Hematopoietic multipotent progenitor cell treated with erythropoietin and hydrocortisone succinate and interleukin-3 and kit ligand, for 4 days (in vitro differentiated cells): Measurements from ENCODE around the gene NFE2L1.
"Not testable (repeated sequence)": the region's sequence is repeated elsewhere in the genome, so short reads cannot be mapped to it uniquely, and the experiment has no call there.

Experiments used
- DNase-seq: peaks from one replicate; pipeline ENCODE4 v3.0.0-alpha.2; 2015

NFE2L1 gene

GRCh38 chr17:48048384-48049126 is 396 bp downstream of the NFE2L1 start:
- peak; percentile 95 for DNase-seq

DNA sequence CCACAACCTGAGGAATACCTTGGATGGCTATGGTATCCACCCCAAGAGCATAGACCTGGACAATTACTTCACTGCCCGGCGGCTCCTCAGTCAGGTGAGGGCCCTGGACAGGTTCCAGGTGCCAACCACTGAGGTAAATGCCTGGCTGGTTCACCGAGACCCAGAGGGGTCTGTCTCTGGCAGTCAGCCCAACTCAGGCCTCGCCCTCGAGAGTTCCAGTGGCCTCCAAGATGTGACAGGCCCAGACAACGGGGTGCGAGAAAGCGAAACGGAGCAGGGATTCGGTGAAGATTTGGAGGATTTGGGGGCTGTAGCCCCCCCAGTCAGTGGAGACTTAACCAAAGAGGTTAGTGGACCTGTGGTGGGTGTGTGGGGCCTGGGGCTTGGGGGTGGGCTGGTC is 3.1 kb downstream of the NFE2L1 start:
- no peak for DNase-seq

DNA sequence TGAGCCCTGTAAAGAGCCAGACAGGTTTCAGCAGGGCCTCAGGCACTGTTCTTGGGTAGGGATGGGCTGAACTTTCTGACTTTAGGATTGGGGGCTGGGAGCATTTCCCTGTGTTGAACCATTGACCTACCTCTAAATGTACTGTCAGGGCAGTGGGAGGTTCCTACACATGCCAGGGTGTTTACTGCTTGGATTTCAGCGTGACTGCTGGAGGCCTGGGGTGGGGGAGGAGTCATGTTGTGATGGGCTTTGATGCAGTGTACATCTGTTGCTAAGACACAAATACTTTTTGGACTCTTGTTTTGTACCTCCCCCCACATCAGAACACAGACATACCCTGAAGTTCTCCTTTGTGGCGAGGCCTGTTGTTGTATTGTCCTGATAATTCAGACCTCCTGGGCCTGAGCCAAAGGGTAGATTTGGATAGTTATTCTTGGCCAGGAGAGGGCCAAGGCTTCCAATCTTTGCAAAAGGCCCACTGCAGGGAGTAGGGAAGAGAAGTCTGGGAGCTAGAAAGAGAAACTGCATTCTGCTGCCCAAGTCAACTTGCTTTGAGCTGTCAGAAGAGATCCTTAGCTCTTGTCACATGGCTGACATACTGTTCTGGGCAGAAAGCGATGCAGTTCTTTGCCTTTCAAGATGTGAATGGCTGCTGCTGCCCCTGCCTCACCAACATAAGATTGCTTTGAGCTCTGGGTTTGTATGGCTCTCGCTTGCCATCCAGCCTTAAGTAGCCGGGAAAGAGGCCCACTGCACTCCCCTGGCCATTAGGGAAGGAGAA is 3.7 kb downstream of the NFE2L1 start:
- peak; percentile 96 for DNase-seq

DNA sequence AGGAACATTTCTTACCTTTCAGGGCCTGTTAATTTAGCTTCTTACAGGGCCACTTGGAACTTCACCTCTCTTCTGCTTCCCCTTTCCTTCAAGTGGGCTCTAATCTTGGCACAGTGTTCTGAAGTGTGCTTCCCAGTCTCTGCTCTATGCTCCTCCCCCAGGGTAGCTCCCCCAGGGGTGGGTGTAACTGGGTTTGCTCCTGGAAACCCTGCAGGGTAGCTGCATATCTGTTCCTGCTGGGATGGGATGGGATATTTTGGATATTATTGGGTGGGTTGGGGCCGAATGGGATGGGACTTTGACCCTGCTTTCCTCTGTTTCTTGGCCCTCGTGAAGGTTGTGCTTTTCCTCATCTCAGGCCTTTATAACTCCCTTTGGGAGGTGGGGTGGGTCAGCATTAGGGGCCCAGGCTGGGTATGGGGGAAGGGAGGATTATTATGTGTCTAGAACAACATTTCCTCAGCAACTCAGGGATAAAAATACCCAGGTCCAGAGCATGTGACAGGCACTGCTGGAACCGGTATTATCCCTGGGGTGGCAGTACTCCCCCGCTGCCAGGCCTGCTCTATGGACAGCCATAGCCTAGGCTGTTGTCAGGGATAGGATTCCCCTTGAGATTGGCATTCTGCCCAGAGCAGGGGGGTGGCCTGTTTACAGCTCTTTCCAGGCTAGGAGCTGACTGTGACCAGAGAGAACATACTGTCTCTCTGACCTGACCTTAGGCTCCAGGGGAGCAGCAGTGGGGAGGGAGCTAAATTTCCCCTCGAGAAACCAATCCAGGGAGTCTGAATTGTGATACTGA is 5.0 kb downstream of the NFE2L1 start:
- peak; percentile 60 for DNase-seq

- DNase-seq, result no peak
These were observed 5.6 kb downstream of the NFE2L1 start for GRCh38 chr17:48053758-48054237.

DNA sequence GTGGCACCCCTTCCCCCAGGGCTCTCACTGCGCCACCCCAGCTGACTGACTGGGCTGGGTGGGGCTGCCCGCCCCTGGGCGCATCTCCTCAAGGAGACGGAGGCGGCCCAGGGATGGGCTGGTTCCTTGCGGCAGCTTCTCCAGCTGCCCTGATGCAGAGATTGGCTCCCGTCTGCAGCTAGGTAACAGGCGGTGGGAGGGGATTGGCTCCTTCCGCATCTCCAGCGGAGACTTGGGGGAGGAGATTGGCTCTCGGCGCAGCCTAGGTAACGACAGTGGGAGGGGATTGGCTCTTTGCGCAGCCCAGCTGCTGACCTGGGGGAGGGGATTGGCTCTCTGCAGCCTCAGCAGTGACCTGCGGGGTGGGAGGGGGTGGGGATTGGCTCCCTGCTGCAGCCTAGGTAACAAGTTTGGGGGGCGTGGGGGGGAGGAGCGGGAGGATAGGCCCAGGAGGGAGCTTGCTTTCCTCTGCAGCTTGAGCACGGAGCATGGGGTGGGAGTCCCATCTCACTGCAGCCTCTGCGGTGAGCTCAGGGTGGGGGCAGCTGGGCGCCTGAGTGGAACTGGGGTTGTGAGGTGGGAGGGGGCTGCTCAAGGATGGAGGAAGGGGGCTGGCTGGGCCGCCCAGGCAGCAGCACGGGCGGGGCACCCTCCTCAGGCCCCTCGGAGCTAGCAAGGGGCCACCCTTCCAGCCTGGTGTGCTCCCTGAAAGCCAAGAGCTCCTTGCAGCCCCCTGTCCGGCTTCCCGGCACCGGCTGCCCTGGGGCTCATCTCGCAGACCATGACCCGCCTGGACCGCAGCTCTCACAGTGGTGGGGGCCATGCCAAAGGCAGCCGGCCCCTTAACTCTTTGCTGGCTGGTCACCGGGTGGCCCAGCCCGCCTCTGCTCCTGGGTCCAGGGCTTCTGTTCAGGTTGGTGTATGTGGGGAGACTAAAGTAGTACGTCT is 6.4 kb downstream of the NFE2L1 start:
- no peak for DNase-seq

DNA sequence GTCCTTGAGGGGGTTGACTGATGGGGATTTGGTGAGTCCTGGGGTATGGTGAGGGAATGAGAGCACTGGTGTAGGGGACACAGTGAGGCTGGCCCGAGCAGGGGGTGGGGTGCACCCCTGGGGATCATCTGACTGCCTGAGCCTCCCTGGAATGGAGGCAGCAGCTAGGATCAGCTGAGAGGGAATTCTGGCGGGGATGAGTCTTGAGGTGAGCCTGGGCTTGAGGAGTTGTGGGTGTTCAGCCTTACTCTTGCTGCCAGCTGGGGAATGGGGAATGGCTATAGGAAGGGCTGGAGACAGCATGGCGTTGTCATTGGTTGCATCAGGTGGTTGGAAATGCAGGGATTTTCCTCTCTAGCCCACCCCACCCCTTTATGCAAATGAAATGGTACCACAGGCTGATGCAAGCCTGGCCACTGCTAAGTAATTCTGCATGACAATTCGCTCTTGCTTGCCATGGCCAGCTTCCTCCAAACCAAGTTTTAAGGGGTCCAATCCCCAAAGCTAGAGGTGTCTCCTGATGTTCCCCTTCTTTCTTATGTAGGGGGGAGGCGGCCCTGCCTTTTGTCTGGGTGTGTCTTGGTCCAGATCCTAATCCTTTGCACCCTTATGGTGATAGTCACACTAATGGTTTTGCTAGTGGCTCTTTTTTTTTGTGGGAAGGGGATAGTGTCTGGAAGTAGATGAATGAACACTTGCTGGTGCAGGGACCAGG is 7.5 kb downstream of the NFE2L1 start:
- DNase-seq, result no peak

DNA sequence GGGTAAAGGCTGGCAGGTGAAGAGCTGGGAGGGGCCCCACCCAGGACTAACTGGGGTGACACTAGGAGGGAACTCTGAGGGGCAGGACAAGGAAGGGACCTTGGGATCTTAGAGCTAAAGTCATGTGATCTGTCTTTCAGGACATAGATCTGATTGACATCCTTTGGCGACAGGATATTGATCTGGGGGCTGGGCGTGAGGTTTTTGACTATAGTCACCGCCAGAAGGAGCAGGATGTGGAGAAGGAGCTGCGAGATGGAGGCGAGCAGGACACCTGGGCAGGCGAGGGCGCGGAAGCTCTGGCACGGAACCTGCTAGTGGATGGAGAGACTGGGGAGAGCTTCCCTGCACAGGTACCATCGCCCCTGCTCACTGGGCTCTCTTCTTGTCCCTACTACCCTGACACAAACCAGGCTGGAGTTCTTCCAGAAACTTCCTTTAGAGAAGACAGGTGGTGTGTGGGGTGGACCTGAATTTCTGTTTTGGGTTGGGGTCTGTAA is 8.1 kb downstream of the NFE2L1 start:
- no peak for DNase-seq

DNA sequence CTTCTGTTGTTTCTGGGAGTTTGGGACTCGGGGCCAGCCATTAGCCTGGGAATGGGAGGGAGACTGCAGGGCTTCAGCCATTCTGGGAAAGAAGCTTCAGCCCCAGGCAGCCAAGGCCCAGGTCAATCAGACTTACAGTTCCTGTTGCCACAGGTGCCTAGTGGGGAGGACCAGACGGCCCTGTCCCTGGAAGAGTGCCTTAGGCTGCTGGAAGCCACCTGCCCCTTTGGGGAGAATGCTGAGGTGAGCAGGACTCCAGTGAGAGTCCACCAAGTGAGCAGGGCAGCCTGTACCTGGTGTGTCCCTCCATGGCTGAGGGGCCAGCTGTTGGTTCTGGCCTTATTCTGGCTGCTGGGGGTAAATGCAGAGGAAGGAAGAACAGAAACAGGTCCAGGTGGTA is 8.7 kb downstream of the NFE2L1 start:
- DNase-seq, result no peak

DNA sequence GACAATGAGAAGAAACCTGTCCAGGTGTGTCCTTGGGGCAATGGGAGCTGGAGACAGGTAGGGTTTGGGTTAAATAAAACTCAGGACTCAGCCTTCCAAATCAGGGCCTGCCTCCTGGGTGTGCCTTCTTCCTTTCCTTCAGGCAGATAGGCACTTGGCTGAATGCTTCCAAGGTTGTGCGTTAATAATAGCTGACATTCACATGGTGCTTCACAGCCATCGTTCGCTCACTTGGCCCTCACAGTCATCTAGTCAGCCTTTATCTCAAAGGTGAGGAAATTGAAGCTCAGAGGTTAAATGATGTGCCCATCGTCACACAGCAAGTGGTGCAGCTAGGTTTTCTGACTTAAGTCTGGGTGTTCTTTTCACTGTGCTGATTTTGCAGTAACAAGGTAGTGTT is 9.5 kb downstream of the NFE2L1 start:
- DNase-seq, result no peak

DNA sequence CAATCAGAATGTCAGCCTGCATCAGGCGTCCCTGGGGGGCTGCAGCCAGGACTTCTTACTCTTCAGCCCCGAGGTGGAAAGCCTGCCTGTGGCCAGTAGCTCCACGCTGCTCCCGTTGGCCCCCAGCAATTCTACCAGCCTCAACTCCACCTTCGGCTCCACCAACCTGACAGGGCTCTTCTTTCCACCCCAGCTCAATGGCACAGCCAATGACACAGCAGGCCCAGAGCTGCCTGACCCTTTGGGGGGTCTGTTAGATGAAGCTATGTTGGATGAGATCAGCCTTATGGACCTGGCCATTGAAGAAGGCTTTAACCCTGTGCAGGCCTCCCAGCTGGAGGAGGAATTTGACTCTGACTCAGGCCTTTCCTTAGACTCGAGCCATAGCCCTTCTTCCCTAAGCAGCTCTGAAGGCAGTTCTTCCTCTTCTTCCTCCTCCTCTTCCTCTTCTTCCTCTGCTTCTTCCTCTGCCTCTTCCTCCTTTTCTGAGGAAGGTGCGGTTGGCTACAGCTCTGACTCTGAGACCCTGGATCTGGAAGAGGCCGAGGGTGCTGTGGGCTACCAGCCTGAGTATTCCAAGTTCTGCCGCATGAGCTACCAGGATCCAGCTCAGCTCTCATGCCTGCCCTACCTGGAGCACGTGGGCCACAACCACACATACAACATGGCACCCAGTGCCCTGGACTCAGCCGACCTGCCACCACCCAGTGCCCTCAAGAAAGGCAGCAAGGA is 10.4 kb downstream of the NFE2L1 start:
- DNase-seq, result no peak

- no peak for DNase-seq
These were observed 11.0 kb downstream of the NFE2L1 start for GRCh38 chr17:48059125-48059668.

- DNase-seq, result no peak
These were observed 12.1 kb downstream of the NFE2L1 start for GRCh38 chr17:48060249-48060648.

DNA sequence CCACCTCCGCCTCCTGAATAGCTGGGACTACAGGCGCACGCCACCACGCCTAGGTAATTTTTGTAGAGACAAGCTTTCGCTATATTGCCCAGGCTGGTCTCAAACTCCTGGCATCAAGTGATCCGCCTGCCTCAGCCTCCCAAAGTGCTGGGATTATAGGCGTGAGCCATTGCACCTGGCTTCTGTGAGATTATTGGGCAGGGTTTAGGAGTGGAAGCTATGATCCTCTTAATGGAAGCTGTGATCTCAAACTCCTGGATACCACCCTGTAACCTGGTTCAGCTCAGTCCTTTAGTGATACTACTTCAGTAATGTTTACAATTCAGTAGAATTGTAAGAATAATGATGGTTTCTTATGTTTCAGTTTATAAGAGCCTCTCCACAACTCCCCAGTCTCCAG is 14.1 kb downstream of the NFE2L1 start:
- no peak for DNase-seq

DNA sequence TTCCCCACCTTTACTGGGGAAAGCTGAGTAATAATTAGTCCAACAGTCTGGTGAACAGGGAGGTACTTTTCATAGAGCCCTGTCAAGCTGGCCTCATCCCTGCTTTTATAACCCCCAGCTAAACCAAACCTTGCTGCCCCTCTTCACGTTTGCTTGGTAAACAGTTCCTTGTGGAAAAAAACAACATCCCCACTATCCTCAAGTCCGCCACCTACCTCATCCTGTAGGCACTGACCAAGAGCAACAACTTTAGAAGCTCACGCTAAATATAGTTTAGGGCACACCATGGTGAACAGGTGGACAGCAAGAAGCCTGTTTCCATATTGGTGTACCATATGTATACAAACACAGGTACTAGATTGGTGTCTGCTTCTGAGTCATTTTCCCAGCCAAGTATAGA is 16.5 kb downstream of the NFE2L1 start:
- DNase-seq, result no peak

GRCh38 chr17:48066192-48066591 is 18.0 kb downstream of the NFE2L1 start:
- DNase-seq, result no peak

DNA sequence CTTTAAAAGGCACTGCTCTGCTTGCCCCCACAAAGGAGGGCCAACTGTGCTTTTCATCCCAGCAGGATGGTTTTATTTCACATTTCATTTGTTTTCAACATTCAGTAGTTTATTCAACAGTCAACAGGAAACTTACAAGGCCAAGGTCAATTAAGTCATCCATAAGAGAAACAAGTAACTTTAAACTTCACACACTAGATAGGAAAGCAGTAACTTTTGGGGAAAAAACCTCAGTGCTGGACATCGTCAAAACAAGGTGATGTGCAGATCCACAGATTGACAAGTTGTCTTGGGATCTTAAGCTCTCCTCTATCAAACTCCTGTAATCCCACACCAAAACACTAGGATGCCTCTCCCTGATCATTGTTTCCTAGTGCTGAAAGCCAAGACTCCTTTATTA is 18.5 kb downstream of the NFE2L1 start:
- DNase-seq, result no peak

DNA sequence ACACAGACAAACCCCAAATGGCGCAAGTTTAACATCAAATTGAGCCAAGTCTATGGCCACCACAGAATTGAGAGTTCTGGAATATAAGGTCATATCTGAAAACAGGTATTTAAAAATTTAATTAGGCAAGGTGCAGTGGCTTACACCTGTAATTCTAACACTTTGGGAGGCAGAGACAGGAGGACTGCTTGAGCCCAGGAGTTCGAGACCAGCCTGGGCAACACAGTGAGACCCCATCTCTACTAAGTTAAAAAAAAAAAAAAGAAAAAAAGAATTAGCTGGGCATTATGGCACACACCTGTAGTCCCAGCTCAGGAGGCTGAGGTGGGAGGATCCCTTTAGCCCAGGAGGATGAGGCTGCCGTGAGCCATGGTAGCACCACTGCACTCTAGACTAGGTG is 19.1 kb downstream of the NFE2L1 start:
- DNase-seq, result no peak

GRCh38 chr17:48067808-48068207 is 19.6 kb downstream of the NFE2L1 start:
- DNase-seq, result not testable (repeated sequence)

DNA sequence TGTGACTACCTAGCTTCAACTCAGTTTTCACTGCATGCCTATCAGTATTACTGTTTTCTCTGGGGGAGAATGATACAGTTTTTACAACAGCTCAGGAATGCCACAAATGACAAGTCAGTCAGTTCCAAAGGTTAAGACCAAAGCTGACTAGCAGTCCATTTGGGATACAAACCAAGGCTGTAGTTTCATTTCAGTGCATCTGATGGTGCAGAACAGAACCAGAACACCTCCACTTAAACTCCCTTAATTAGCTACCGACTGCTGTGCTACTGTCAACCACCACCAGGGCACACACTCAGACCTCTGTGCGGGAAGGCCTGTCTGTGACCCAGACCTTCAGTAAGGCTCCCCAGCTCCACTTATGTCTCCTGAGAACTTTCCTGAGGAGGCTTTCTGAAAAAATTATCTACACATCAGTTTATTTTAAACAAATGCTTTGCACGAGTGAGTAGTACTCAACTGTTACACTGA is 20.4 kb downstream of the NFE2L1 start:
- DNase-seq, result peak; percentile 57
